Measurements from ENCODE around the gene CDC37L1. TPM values are rescaled to one million over a fixed set of nuclear protein-coding genes. Genes with fewer than 3 reads are reported as not detected.

CDC37L1 gene
- total and polyA plus RNA-seq, 2 of the 8 experiments (the other 6 are each of a cell fraction or from before 2014, with no cell fraction given), result 4.6 to 23.8 TPM

- Histone ChIP-seq H3K4me2 (ENCODE audit: insufficient read depth in 1 of 2, low read depth in 2 of 2, low read length in 2 of 2) (no peak overlapping the region), H3K56ac (replicated peaks; ENCODE audit: insufficient read length, low read depth, low read length) (no peak overlapping the region), H2AFZ (ENCODE audit: low read length) (no peak overlapping the region), H4K5ac (ENCODE audit: insufficient read length, low read depth, low read length) (no peak overlapping the region), H4K20me1 (replicated peaks in 1 of 2; ENCODE audit: control insufficient read depth in 1 of 2, insufficient read depth in 2 of 2, low read length in 2 of 2) (no peaks in the 10 kb centered on the region), H3K79me1 (ENCODE audit: low read depth, low read length) (no peaks in the 10 kb centered on the region), H3K4me1 (replicated peaks in 1 of 4; ENCODE audit: control insufficient read depth in 3 of 4, insufficient read depth in 4 of 4, low read length in 3 of 4) (no peaks in the 10 kb centered on the region), H3K27me3 (replicated peaks in 1 of 4; ENCODE audit: control insufficient read depth in 3 of 4, extremely low read depth in 1 of 4, insufficient read depth in 3 of 4, low read length in 3 of 4) (no peaks in the 10 kb centered on the region), H3K23ac (ENCODE audit: insufficient read length) (no peak overlapping the region), H3K4ac (replicated peaks; ENCODE audit: insufficient read length, low read depth, low read length) (no peak overlapping the region), H3K18ac (ENCODE audit: extremely low read depth, low read length) (no peak overlapping the region), H2BK5ac (ENCODE audit: low read depth, low read length) (no peak overlapping the region), H3K14ac (ENCODE audit: insufficient read length) (no peak overlapping the region), H2BK15ac (ENCODE audit: low read length) (no peak overlapping the region), H3K36me3 (ENCODE audit: control insufficient read depth in 2 of 4, insufficient read depth in 4 of 4, low read length in 3 of 4) (peaks cover 2 to 30% (median 16%) of the 10 kb centered on the region in 4 experiments; a peak in 7 of 8 replicates), H3K4me3 (ENCODE audit: extremely low read depth in 1 of 4, insufficient read depth in 2 of 4, low read depth in 3 of 4, low read length in 4 of 4) (no peak overlapping the region), H2BK20ac (ENCODE audit: low read length) (no peak overlapping the region), H3K9ac (replicated peaks in 1 of 4; ENCODE audit: extremely low read depth in 1 of 4, low read depth in 3 of 4, low read length in 3 of 4) (no peak overlapping the region), H4K91ac (replicated peaks; ENCODE audit: insufficient read length, low read length) (no peak overlapping the region), H2BK120ac (replicated peaks; ENCODE audit: low read depth, low read length) (no peak overlapping the region), H4K8ac (ENCODE audit: extremely low read depth, insufficient read depth, low read length) (no peak overlapping the region), H2BK12ac (ENCODE audit: low read depth, low read length) (no peak overlapping the region), H3K23me2 (ENCODE audit: low read depth, low read length) (no peaks in the 10 kb centered on the region), H3K9me3 (ENCODE audit: insufficient read depth in 2 of 2, low read depth in 1 of 2, low read length in 1 of 2) (no peaks in the 10 kb centered on the region), H3K27ac (ENCODE audit: low read depth, low read length) (no peak overlapping the region), H2AK5ac (ENCODE audit: low read depth, low read length) (no peak overlapping the region), H3K79me2 (ENCODE audit: control insufficient read depth in 1 of 2, insufficient read depth in 2 of 2, low read length in 2 of 2) (no peaks in the 10 kb centered on the region)
- 81% methylated on average over 4 of the region's 4 CpGs; no CpG with 5 or more reads in 1 of the 2 experiments for WGBS, 2 experiments (ENCODE audit: extremely low coverage in 1 of 2, insufficient coverage in 1 of 2, insufficient read length in 1 of 2, insufficient replicate concordance in 2 of 2, low coverage in 1 of 2, low lambda C conversion rate in 2 of 2, missing lambda C conversion rate in 1 of 2)
- FAIRE-seq (no peak), DNase-seq (ENCODE audit: low read depth in 1 of 2, low spot score in 2 of 2) (no peak)
- POLR2A ChIA-PET (ENCODE audit: partially characterized antibody), result no interaction called here
- CTCF ChIA-PET (ENCODE audit: partially characterized antibody), result no interaction called here
- TF ChIP-seq CTCF (IDR thresholded peaks at IDR 0.05; ENCODE audit: control extremely low read depth in 1 of 3, insufficient read depth in 1 of 3, low read depth in 1 of 3, low read length in 3 of 3) (no peak), NRF1 (IDR thresholded peaks at IDR 0.05; ENCODE audit: low read depth, low read length) (no peak), RAD21 (IDR thresholded peaks at IDR 0.05 in 1 of 2, conservative IDR thresholded peaks at IDR 0.05 in 1 of 2; ENCODE audit: low read depth in 2 of 2, low read length in 2 of 2) (no peak), E2F6 (IDR thresholded peaks at IDR 0.05) (no peak), TAF1 (IDR thresholded peaks at IDR 0.05; ENCODE audit: low read depth, low read length) (no peak), RNF2 (IDR thresholded peaks at IDR 0.05; ENCODE audit: borderline replicate concordance, low read depth, low read length, missing control alignments, poor library complexity, severe bottlenecking) (no peak), EZH2 (IDR thresholded peaks at IDR 0.05; ENCODE audit: low read depth, low read length, severe bottlenecking) (no peak), POLR2A (IDR thresholded peaks at IDR 0.05; ENCODE audit: control extremely low read depth in 1 of 2, low read depth in 2 of 2, low read length in 2 of 2) (no peak), POLR2AphosphoS5 (IDR thresholded peaks at IDR 0.05; ENCODE audit: low read depth, low read length) (no peak)
Observed at GRCh38 chr9:4721736-4722135, 42.4 kb downstream of the CDC37L1 start.
